ENCODE data around the gene CUEDC1.

The CUEDC1 gene

GRCh38 chr17:57833179-57833939, 121.9 kb downstream of the CUEDC1 start:
- peak; percentile 31 for DNase-seq (ENCODE audit: low read depth)

- DNase-seq (ENCODE audit: low read depth): no peak
These were observed 122.7 kb downstream of the CUEDC1 start for GRCh38 chr17:57832314-57833178.

GRCh38 chr17:57830880-57831279, 124.3 kb downstream of the CUEDC1 start:
- no peak for DNase-seq (ENCODE audit: low read depth)

GRCh38 chr17:57823469-57824401, 131.5 kb downstream of the CUEDC1 start:
- DNase-seq (ENCODE audit: low read depth): no peak

- no peak for DNase-seq (ENCODE audit: low read depth)
These were observed 135.3 kb downstream of the CUEDC1 start for GRCh38 chr17:57819867-57820266.

- no peak for DNase-seq (ENCODE audit: low read depth)
These were observed 135.9 kb downstream of the CUEDC1 start for GRCh38 chr17:57819285-57819684.

- DNase-seq (ENCODE audit: low read depth): no peak
These were observed 137.1 kb downstream of the CUEDC1 start for GRCh38 chr17:57818066-57818465.

GRCh38 chr17:57817299-57817698, 137.9 kb downstream of the CUEDC1 start:
- DNase-seq (ENCODE audit: low read depth): no peak

- DNase-seq (ENCODE audit: low read depth): no peak
These were observed 140.8 kb downstream of the CUEDC1 start for GRCh38 chr17:57814421-57814820.

GRCh38 chr17:57811638-57812280, 143.5 kb downstream of the CUEDC1 start:
- no peak for DNase-seq (ENCODE audit: low read depth)

Measured in activated T-helper 1 cell treated with Interleukin-2 at 50 U/mL for 16 hours (primary cell).